Measurements from ENCODE around the gene ACTR10. TPM values are rescaled to one million over a fixed set of nuclear protein-coding genes. Genes with fewer than 3 reads are reported as not detected.

Gene ACTR10
- total RNA-seq, 4 donors from 2014 or later = 47.2 to 72.0 (median 59.0) TPM

DNA sequence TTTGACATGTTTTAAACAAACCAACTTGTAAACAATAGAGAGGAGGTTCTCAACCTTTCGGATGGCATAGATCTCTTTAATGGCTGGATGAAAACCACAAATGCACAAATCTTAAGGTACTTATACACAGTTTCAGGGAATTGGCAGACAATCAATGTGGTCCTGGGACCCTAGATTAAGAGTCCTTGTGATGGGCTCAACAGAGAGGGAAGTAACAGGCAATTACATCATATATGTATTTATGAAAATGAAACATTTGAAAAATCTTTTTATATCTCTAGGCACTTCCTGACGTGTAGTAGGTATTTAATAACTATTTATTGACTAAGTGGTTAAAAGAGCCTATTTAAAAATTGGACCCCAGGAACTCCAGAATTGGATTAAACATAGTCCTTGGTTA is 897 bp downstream of the ACTR10 start:
- DNase-seq (ENCODE audit: low spot score in 2 of 2) = no peak
- H3K4me3 ChIP-seq (ENCODE audit: low read depth, poor library complexity, severe bottlenecking) = peak overlapping the region; percentile 61
- intact Hi-C loops (cut with DNase I; ENCODE audit: low total_unique reads) = no loop called here
- TF ChIP-seq POLR2A (IDR thresholded peaks at IDR 0.05) = no peak
- TF ChIP-seq, protein P1, sequence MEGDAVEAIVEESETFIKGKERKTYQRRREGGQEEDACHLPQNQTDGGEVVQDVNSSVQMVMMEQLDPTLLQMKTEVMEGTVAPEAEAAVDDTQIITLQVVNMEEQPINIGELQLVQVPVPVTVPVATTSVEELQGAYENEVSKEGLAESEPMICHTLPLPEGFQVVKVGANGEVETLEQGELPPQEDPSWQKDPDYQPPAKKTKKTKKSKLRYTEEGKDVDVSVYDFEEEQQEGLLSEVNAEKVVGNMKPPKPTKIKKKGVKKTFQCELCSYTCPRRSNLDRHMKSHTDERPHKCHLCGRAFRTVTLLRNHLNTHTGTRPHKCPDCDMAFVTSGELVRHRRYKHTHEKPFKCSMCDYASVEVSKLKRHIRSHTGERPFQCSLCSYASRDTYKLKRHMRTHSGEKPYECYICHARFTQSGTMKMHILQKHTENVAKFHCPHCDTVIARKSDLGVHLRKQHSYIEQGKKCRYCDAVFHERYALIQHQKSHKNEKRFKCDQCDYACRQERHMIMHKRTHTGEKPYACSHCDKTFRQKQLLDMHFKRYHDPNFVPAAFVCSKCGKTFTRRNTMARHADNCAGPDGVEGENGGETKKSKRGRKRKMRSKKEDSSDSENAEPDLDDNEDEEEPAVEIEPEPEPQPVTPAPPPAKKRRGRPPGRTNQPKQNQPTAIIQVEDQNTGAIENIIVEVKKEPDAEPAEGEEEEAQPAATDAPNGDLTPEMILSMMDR (IDR thresholded peaks at IDR 0.05) = no peak
- 0% methylated on average over 2 of the region's 2 CpGs for WGBS, 2 donors

DNA sequence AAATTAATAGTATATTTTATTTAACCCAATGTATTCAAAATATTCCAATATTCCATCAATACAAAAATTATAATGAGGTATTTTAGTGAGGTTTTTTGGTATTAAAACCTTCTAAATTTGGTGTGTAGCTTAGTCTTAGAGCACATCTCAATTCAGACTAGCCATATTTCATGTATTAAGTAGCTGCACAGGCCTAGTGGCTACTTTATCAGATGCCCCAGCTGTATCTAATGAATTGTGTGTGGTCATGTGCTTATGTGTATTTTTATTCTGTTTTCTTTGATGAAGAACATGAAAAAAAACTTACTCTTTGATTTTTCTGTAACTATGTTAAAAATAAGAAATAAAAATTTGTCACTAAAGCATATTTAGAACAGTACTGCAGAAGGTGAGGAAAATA is 13.2 kb downstream of the ACTR10 start:
- no peak for DNase-seq (ENCODE audit: low spot score in 2 of 2)
- intact Hi-C loops (cut with DNase I; ENCODE audit: low total_unique reads) = no loop called here
- TF ChIP-seq, protein P1 (IDR thresholded peaks at IDR 0.05) = no peak
- TF ChIP-seq POLR2A (IDR thresholded peaks at IDR 0.05) = no peak
- H3K4me3 ChIP-seq (ENCODE audit: low read depth, poor library complexity, severe bottlenecking) = no peak overlapping the region

DNA sequence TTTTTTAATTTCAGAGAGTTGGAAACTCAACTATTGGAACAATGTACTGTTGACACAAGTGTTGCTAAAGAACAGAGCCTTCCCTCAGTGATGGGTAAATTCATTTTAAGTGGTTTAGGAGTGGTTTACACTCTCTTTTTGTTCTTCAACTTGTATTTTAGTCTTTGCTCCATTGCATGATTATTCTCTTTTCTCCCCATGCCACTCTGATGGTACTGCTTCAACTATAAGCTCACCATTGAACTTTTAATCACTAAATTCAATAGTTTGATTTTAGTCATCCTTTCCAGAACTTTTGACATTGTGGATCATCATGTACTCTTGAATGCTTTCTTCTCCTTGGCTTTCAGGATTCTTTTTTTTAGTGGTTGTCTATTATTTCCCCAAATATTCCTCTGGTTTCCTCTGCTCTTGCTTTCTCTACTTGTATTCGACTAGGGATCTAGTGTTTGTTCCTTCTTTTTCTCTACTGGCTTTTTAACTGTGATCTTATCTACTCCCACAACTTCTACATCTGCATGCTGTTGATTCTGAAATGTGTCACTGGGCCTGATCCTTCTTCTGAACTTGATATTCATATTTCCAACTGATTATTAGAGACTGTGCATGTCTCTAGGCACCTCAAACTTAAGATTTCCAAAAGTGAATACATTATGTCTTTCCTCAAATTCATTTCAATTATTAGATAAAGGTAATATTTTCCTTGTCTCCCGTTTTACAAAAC is 15.4 kb downstream of the ACTR10 start:
- no peak overlapping the region for H3K4me3 ChIP-seq (ENCODE audit: low read depth, poor library complexity, severe bottlenecking)
- WGBS, 2 donors = 87 to 91% methylated on average over 2 of the region's 2 CpGs
- no peak for DNase-seq (ENCODE audit: low spot score in 2 of 2)
- TF ChIP-seq, protein P1 (IDR thresholded peaks at IDR 0.05) = no peak
- no peak for TF ChIP-seq POLR2A (IDR thresholded peaks at IDR 0.05)
- intact Hi-C loops (cut with DNase I; ENCODE audit: low total_unique reads) = no loop called here

DNA sequence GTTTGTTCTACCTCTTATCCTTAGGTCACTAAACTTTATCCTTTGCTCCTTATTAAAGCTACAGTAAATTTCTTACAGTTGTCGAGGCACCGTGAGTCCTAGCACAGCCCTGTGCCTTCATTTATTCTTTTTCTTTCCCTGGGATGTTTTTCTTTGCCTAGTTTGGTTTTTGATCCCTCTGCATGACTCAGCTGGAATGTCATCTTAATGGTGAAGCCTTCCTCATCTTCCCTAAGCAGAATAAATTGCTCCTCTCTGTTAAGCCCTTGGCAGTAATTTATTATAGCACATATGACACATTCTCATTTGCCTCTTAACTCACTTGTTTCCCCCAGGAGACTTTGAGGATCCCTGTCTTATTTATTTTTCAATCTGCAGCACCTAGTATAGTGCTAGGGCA is 16.6 kb downstream of the ACTR10 start:
- H3K4me3 ChIP-seq (ENCODE audit: low read depth, poor library complexity, severe bottlenecking) = no peak overlapping the region
- intact Hi-C loops (cut with DNase I; ENCODE audit: low total_unique reads) = no loop called here
- 90 to 93% methylated on average over 2 of the region's 2 CpGs for WGBS, 2 donors
- no peak for DNase-seq (ENCODE audit: low spot score in 2 of 2)
- TF ChIP-seq, protein P1 (IDR thresholded peaks at IDR 0.05) = no peak
- TF ChIP-seq POLR2A (IDR thresholded peaks at IDR 0.05) = no peak

DNA sequence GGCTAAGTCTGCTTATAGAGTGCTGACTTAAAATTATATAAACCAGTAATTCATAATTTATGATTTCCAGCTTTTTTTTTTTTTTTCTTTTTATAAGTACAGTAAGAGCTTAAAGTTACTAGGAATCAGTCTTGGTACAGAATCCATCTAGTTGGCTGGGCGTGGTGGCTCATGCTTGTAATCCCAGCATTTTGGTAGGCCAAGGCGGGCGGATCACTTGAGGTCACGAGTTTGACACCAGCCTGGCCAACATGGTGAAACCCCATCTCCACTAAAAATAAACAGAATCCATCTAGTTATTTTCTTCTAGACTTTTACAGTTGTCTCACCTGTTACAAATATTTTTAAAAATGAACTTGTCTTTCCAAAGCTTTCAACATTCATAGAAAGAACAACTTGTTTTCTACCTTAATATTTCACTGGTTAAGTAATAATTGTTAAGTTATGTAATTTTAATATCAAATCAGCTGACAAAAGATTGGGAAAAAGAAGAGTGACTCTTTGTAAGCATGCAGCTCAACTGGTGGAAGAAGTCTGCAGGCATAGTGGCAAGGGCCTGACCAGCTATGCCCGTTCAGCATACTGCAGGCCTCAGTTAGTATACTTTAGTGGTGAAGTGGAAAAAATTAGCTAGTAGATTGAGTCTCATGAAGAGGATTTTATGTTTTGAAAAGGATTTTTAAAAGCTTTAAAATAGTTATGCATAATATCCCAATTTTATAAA is 27.3 kb downstream of the ACTR10 start:
- no peak overlapping the region for H3K4me3 ChIP-seq (ENCODE audit: low read depth, poor library complexity, severe bottlenecking)
- intact Hi-C loops (cut with DNase I; ENCODE audit: low total_unique reads) = no loop called here
- no peak for DNase-seq (ENCODE audit: low spot score in 2 of 2)
- TF ChIP-seq, protein P1 (IDR thresholded peaks at IDR 0.05) = no peak
- no peak for TF ChIP-seq POLR2A (IDR thresholded peaks at IDR 0.05)
- WGBS, 2 donors = 95 to 96% methylated on average over 5 of the region's 5 CpGs
